IMR-90 (cell line): ENCODE data around the gene RALGPS2. TPM values are rescaled to one million over a fixed set of nuclear protein-coding genes. Genes with fewer than 3 reads are reported as not detected.

Experiments
- ATAC-seq: fragments of 200-7000 bp; cut with Tn5 transposase; 2 replicates; pipeline ENCODE4 v1.9.1; 2020; ENCODE audit warnings: low read depth, mild to moderate bottlenecking, moderate library complexity
- BruUV-seq: library from RNA; stranded (reverse); fragments of 400-500 nt; replicated peaks from 2 replicates; lab custom pipeline; 2021; lab: Mats Ljungman, UMichigan
- CTCF ChIA-PET: fragments of 300-600 bp; formaldehyde crosslinking; extraction: SDS; loops from one replicate; lab custom pipeline; 2021; ENCODE audit warnings: antibody characterized with exemption; lab: Yijun Ruan, JAX
- POLR2A ChIA-PET: fragments of 300-600 bp; sonication (Branson Sonifier 250); formaldehyde crosslinking; loops from one replicate; lab custom pipeline; 2022; ENCODE audit warnings: antibody characterized with exemption; ENCODE audit not compliant: unreplicated experiment; lab: Charles Lee
- DNase-seq: peaks from one replicate; pipeline ENCODE4 v3.0.0; 2013
- H2AFZ ChIP-seq: replicated peaks from 2 replicates; pipeline ENCODE3; 2013; ENCODE audit warnings: low read length, mild to moderate bottlenecking; ENCODE audit not compliant: poor library complexity
- H2AK5ac ChIP-seq: 2 replicates; pipeline ENCODE4 v1.6.1; 2013; ENCODE audit warnings: low read depth, low read length, inconsistent platforms
- H2AK9ac ChIP-seq: replicated peaks from 2 replicates; pipeline ENCODE3; 2013; ENCODE audit warnings: mild to moderate bottlenecking, low read depth, low read length, moderate library complexity; ENCODE audit not compliant: poor library complexity
- H2BK120ac ChIP-seq: 2 replicates; pipeline ENCODE4 v1.6.1; 2013; ENCODE audit warnings: low read depth, low read length, inconsistent platforms
- H2BK15ac ChIP-seq: 3 replicates; pipeline ENCODE4 v1.6.1; 2013; ENCODE audit warnings: low read depth, low read length, inconsistent platforms
- H2BK20ac ChIP-seq: 2 replicates; pipeline ENCODE4 v1.6.1; 2013; ENCODE audit warnings: low read depth, mild to moderate bottlenecking, inconsistent platforms, low read length, moderate library complexity
- H2BK5ac ChIP-seq: 2 replicates; pipeline ENCODE4 v1.6.1; 2013; ENCODE audit warnings: mild to moderate bottlenecking, low read depth, low read length, inconsistent platforms; ENCODE audit not compliant: poor library complexity, severe bottlenecking
- H3K14ac ChIP-seq: replicated peaks from 2 replicates; pipeline ENCODE4 v1.6.1; 2013; ENCODE audit warnings: low read depth, low read length, inconsistent platforms
- H3K18ac ChIP-seq: 2 replicates; pipeline ENCODE4 v1.6.1; 2013; ENCODE audit warnings: low read depth, low read length, control low read depth
- H3K23ac ChIP-seq: 2 replicates; pipeline ENCODE4 v1.6.1; 2013; ENCODE audit warnings: low read depth, low read length, inconsistent platforms
- H3K27ac ChIP-seq: 2 replicates; pipeline ENCODE4 v1.5.1; 2013; ENCODE audit warnings: mild to moderate bottlenecking, control low read depth, low read length; ENCODE audit not compliant: insufficient read depth
- H3K27me3 ChIP-seq: 2 replicates; pipeline ENCODE4 v1.6.1; 2013; ENCODE audit warnings: low read length; ENCODE audit not compliant: control insufficient read depth, insufficient read depth
- H3K36me3 ChIP-seq: 2 replicates; pipeline ENCODE4 v1.6.1; 2013; ENCODE audit warnings: low read length, mixed read lengths; ENCODE audit not compliant: control insufficient read depth, insufficient read depth
- H3K4ac ChIP-seq: 2 replicates; pipeline ENCODE4 v1.6.1; 2013; ENCODE audit warnings: low read depth, low read length, inconsistent platforms
- H3K4me1 ChIP-seq: 2 replicates; pipeline ENCODE4 v1.6.1; 2013; ENCODE audit warnings: low read length, mixed read lengths; ENCODE audit not compliant: control insufficient read depth, insufficient read depth
- H3K4me2 ChIP-seq: 2 replicates; pipeline ENCODE4 v1.6.1; 2013; ENCODE audit warnings: low read depth, mild to moderate bottlenecking, control low read depth, low read length, moderate library complexity
- H3K4me3 ChIP-seq: 2 replicates; pipeline ENCODE4 v1.5.1; 2013; ENCODE audit warnings: low read depth, mild to moderate bottlenecking, control low read depth, low read length, moderate library complexity; ENCODE audit not compliant: insufficient read depth
- H3K56ac ChIP-seq: 2 replicates; pipeline ENCODE4 v1.6.1; 2013; ENCODE audit warnings: low read length, inconsistent platforms; ENCODE audit not compliant: insufficient read depth; ENCODE audit errors: extremely low read depth
- H3K79me1 ChIP-seq, 2 experiments: 2 replicates each; pipeline ENCODE4 v1.6.1; 2013; ENCODE audit warnings: low read length in 2 of 2, inconsistent platforms in 1 of 2, low read depth in 1 of 2
- H3K9ac ChIP-seq: 2 replicates; pipeline ENCODE4 v1.6.1; 2013; ENCODE audit warnings: low read depth, low read length, control low read depth
- H3K9me1 ChIP-seq: 2 replicates; pipeline ENCODE4 v1.6.1; 2013; ENCODE audit warnings: low read length, inconsistent platforms; ENCODE audit not compliant: insufficient read depth
- H3K9me3 ChIP-seq: 2 replicates; pipeline ENCODE4 v1.6.1; 2013; ENCODE audit warnings: low read length; ENCODE audit not compliant: control insufficient read depth, insufficient read depth
- H4K20me1 ChIP-seq: 2 replicates; pipeline ENCODE4 v1.6.1; 2013; ENCODE audit warnings: low read length, inconsistent platforms; ENCODE audit not compliant: insufficient read depth
- H4K5ac ChIP-seq: 2 replicates; pipeline ENCODE4 v1.6.1; 2013; ENCODE audit warnings: mild to moderate bottlenecking, low read depth, low read length, control low read depth
- H4K8ac ChIP-seq, 2 experiments: 2 replicates each; pipeline ENCODE4 v1.6.1; 2013; ENCODE audit warnings: low read depth in 2 of 2, low read length in 2 of 2, control low read depth in 1 of 2, inconsistent platforms in 1 of 2
- H4K91ac ChIP-seq: 2 replicates; pipeline ENCODE4 v1.6.1; 2013; ENCODE audit warnings: low read depth, low read length, inconsistent platforms; ENCODE audit not compliant: insufficient read depth
- BHLHE40 ChIP-seq: fragments of 150-350 bp; IDR thresholded peaks from 2 replicates; pipeline ENCODE4 v1.6.1; 2016; ENCODE audit warnings: mild to moderate bottlenecking, low read depth, low read length
- CEBPB ChIP-seq: IDR thresholded peaks from 2 replicates; pipeline ENCODE4 v1.6.1; 2012; ENCODE audit warnings: low read depth, low read length, improper control_type of control experiment
- CTCF ChIP-seq: conservative IDR thresholded peaks from 2 replicates; pipeline ENCODE4 v1.5.1; 2012; ENCODE audit warnings: mild to moderate bottlenecking, low read depth, low read length, improper control_type of control experiment
- FOS ChIP-seq: fragments of 150-350 bp; IDR thresholded peaks from 2 replicates; pipeline ENCODE4 v1.6.1; 2016; ENCODE audit warnings: low read depth, low read length
- MAFK ChIP-seq: IDR thresholded peaks from 2 replicates; pipeline ENCODE4 v1.6.1; 2012; ENCODE audit warnings: low read depth, low read length, improper control_type of control experiment
- MAZ ChIP-seq: IDR thresholded peaks from 2 replicates; pipeline ENCODE4 v1.6.1; 2012; ENCODE audit warnings: low read depth, mild to moderate bottlenecking, low read length, improper control_type of control experiment, moderate library complexity, borderline replicate concordance
- MXI1 ChIP-seq: IDR thresholded peaks from 2 replicates; pipeline ENCODE4 v1.6.1; 2012; ENCODE audit warnings: low read depth, mild to moderate bottlenecking, low read length, moderate library complexity, borderline replicate concordance
- NFE2L2 ChIP-seq: fragments of 150-350 bp; IDR thresholded peaks from 2 replicates; pipeline ENCODE4 v1.6.1; 2016; ENCODE audit warnings: low read depth, mild to moderate bottlenecking, low read length
- POLR2A ChIP-seq: IDR thresholded peaks from 2 replicates; pipeline ENCODE4 v1.6.1; 2012; ENCODE audit warnings: mild to moderate bottlenecking, low read depth, low read length
- RAD21 ChIP-seq: IDR thresholded peaks from 2 replicates; pipeline ENCODE4 v1.6.1; 2012; ENCODE audit warnings: low read length, improper control_type of control experiment
- RFX5 ChIP-seq: IDR thresholded peaks from 2 replicates; pipeline ENCODE4 v1.8.0; 2012; ENCODE audit warnings: low read depth, mild to moderate bottlenecking, low read length, moderate library complexity
- SMC3 ChIP-seq: fragments of 150-350 bp; IDR thresholded peaks from 2 replicates; pipeline ENCODE4 v1.6.1; 2016; ENCODE audit warnings: low read depth, mild to moderate bottlenecking, antibody characterized with exemption, low read length, moderate library complexity
- USF2 ChIP-seq: fragments of 150-350 bp; IDR thresholded peaks from 2 replicates; pipeline ENCODE4 v1.6.1; 2017; ENCODE audit warnings: mild to moderate bottlenecking, antibody characterized with exemption, low read length, low read depth
- WGBS, 2 experiments: methylation state at CpG; one replicate each; pipeline versions ENCODE4 v1.1.5 to v1.1.7; 2013; ENCODE audit warnings: missing lambda C conversion rate in 2 of 2; ENCODE audit not compliant: insufficient read length in 1 of 2; ENCODE audit errors: extremely low coverage in 2 of 2; 5-methylcytosine and 5-hydroxymethylcytosine counted together
- dilution Hi-C: fragments of 300-500 bp; cut with HindIII; formaldehyde crosslinking; loops from one replicate; pipeline ENCODE4 v1.14.3; 2018; ENCODE audit warnings: low sequenced_read_pairs; ENCODE audit not compliant: unreplicated experiment
- in situ Hi-C: fragments of 300-500 bp; cut with MboI; formaldehyde crosslinking; loops from 3 replicates; pipeline ENCODE4 v1.14.3; 2019; ENCODE audit warnings: low sequenced_read_pairs, inconsistent platforms, mixed read lengths
- intact Hi-C: fragments of 100-400 bp; cut with micrococcal nuclease; formaldehyde crosslinking; loops from 2 replicates; pipeline ENCODE4 v1.10.0; 2022
- polyA plus RNA-seq, 3 experiments: library from polyadenylated mRNA; depleted of rRNA; stranded (reverse); fragments of >200 nt; gene quantifications; 2 replicates each; pipeline ENCODE4 v1.2.3, GENCODE V29; 2012; ENCODE audit warnings: low replicate concordance in 1 of 3
- total RNA-seq: library from RNA; depleted of rRNA; stranded (reverse); fragments of >200 nt; gene quantifications from 2 replicates; pipeline ENCODE4 v1.2.3, GENCODE V29; 2012

RALGPS2 gene
- total and polyA plus RNA-seq, 2 of the 4 experiments (the other 2 are of a cell fraction): 13.8 to 148 TPM

GRCh38 chr1:178958491-178958890, 233.4 kb downstream of the RALGPS2 start:
- no peak overlapping the region for H2BK20ac ChIP-seq
- ChIA-PET POLR2A (interaction anchor here (0.6 kb wide), 1 partner anchor 701 kb away, joined by 3 read pairs; no protein-coding TSS in a partner anchor), CTCF (no interaction called here)
- no peak for ATAC-seq
- H4K8ac ChIP-seq: no peak overlapping the region
- H2AK5ac ChIP-seq: no peak overlapping the region
- dilution Hi-C loops: no loop called here
- no peaks in the 10 kb centered on the region for H4K20me1 ChIP-seq
- no peak overlapping the region for H3K18ac ChIP-seq
- H2AK9ac ChIP-seq: no peak overlapping the region
- H3K36me3 ChIP-seq: no peaks in the 10 kb centered on the region
- in situ Hi-C loops: no loop called here
- H3K27me3 ChIP-seq: peaks cover 18% of the 10 kb centered on the region
- peak overlapping the region; percentile 44 for H2AFZ ChIP-seq
- no peak overlapping the region for H4K5ac ChIP-seq
- no peak for DNase-seq
- H3K4ac ChIP-seq: no peak overlapping the region
- TF ChIP-seq MXI1 (no peak), NFE2L2 (no peak), RFX5 (no peak), BHLHE40 (no peak), POLR2A (no peak), MAZ (no peak), SMC3 (no peak), USF2 (no peak), CEBPB (no peak), CTCF (no peak), MAFK (no peak), FOS (no peak), RAD21 (no peak)
- no peak overlapping the region for H4K91ac ChIP-seq
- H3K4me2 ChIP-seq: no peak overlapping the region
- H3K9me1 ChIP-seq: no peaks in the 10 kb centered on the region
- H2BK120ac ChIP-seq: no peak overlapping the region
- H3K4me1 ChIP-seq: peaks cover 3% of the 10 kb centered on the region; the same call in 1 of the 2 replicates
- BruUV-seq: no TSS peak
- H3K79me1 ChIP-seq: no peaks in the 10 kb centered on the region
- no peak overlapping the region for H3K23ac ChIP-seq
- H2BK15ac ChIP-seq: no peak overlapping the region
- WGBS, 2 experiments: 86% methylated on average over 4 of the region's 9 CpGs; no CpG with 5 or more reads in 1 of the 2 experiments
- no peak overlapping the region for H2BK5ac ChIP-seq
- H3K27ac ChIP-seq: no peak overlapping the region
- no peak overlapping the region for H3K56ac ChIP-seq
- no peaks in the 10 kb centered on the region for H3K9me3 ChIP-seq
- no peak overlapping the region for H3K9ac ChIP-seq
- H3K4me3 ChIP-seq: no peak overlapping the region
- H3K14ac ChIP-seq: no peak overlapping the region
- intact Hi-C loops: no loop called here
